Panc1 (cell line): ENCODE data around the gene LRRC25. TPM values are rescaled to one million over a fixed set of nuclear protein-coding genes. Genes with fewer than 3 reads are reported as not detected.
A peak's percentile ranks its signal among the peaks of the same experiment; 100 is the strongest.

Experiments used
- ATAC-seq: fragments of 200-7000 bp; cut with Tn5 transposase; 2 replicates; pipeline ENCODE4 v1.9.1; 2020; ENCODE audit warnings: mild to moderate bottlenecking, moderate library complexity
- BruUV-seq: library from RNA; stranded (reverse); fragments of 400-500 nt; replicated peaks from 2 replicates; lab custom pipeline; 2021; lab: Mats Ljungman, UMichigan
- CTCF ChIA-PET: fragments of 300-600 bp; sonication (Branson Sonifier 250); formaldehyde crosslinking; loops from one replicate; lab custom pipeline; 2022; ENCODE audit warnings: antibody characterized with exemption; lab: Charles Lee
- POLR2A ChIA-PET: fragments of 300-600 bp; sonication (Branson Sonifier 250); formaldehyde crosslinking; loops from one replicate; lab custom pipeline; 2022; ENCODE audit warnings: antibody characterized with exemption; lab: Charles Lee
- DNase-seq: peaks from one replicate; pipeline ENCODE4 v3.0.0-alpha.2; 2010; ENCODE audit warnings: low read depth, low spot score
- H3K27ac ChIP-seq: 2 replicates; pipeline ENCODE4 v1.5.1; 2011; ENCODE audit warnings: mild to moderate bottlenecking, low read length, inconsistent platforms
- H3K27me3 ChIP-seq: fragments of 200-500 bp; sonication (Bioruptor generic); 2 replicates; pipeline ENCODE4 v1.6.0; 2014; ENCODE audit warnings: low read length, inconsistent platforms; ENCODE audit not compliant: control insufficient read depth, insufficient read depth
- H3K36me3 ChIP-seq: fragments of 200-500 bp; sonication (Bioruptor generic); 2 replicates; pipeline ENCODE4 v1.5.1; 2014; ENCODE audit warnings: inconsistent platforms, mild to moderate bottlenecking, low read length, moderate library complexity; ENCODE audit not compliant: control insufficient read depth, insufficient read depth
- H3K4me1 ChIP-seq: 2 replicates; pipeline ENCODE4 v1.5.1; 2011; ENCODE audit warnings: inconsistent platforms, mild to moderate bottlenecking, low read length, moderate library complexity; ENCODE audit not compliant: control insufficient read depth, insufficient read depth
- H3K4me3 ChIP-seq, 2 experiments: 2 replicates each; pipeline ENCODE4 v1.5.1; 2011 to 2012; ENCODE audit warnings: low read depth in 2 of 2, low read length in 2 of 2, mild to moderate bottlenecking in 2 of 2, inconsistent platforms in 1 of 2, moderate library complexity in 1 of 2
- H3K9me3 ChIP-seq: fragments of 200-500 bp; sonication (Bioruptor generic); 2 replicates; pipeline ENCODE4 v1.5.1; 2014; ENCODE audit warnings: low read depth, mild to moderate bottlenecking, inconsistent platforms, low read length, moderate library complexity; ENCODE audit not compliant: control insufficient read depth, insufficient read depth
- CTCF ChIP-seq: fragments of 450-650 bp; IDR thresholded peaks from 2 replicates; pipeline ENCODE4 v1.5.1; 2017; ENCODE audit warnings: mild to moderate bottlenecking
- POLR2AphosphoS5 ChIP-seq: IDR thresholded peaks from 2 replicates; pipeline ENCODE4 v1.6.1; 2012; ENCODE audit warnings: mild to moderate bottlenecking, low read depth, low read length, moderate library complexity
- REST ChIP-seq, 2 experiments: IDR thresholded peaks; 2 replicates each; pipeline ENCODE4 v1.6.1; 2011 to 2012; ENCODE audit warnings: low read depth in 2 of 2, control low read depth in 1 of 2, low read length in 1 of 2, mild to moderate bottlenecking in 1 of 2, moderate library complexity in 1 of 2; ENCODE audit not compliant: insufficient read depth in 1 of 2
- SIN3A ChIP-seq: IDR thresholded peaks from 2 replicates; pipeline ENCODE4 v1.6.1; 2012; ENCODE audit warnings: low read depth, mild to moderate bottlenecking, low read length, moderate library complexity, borderline replicate concordance; ENCODE audit not compliant: insufficient read depth
- TCF7L2 ChIP-seq: IDR thresholded peaks from 2 replicates; pipeline ENCODE4 v1.6.1; 2011; ENCODE audit warnings: mild to moderate bottlenecking, low read depth, low read length, inconsistent platforms
- in situ Hi-C: cut with HindIII; loops from 2 replicates; pipeline ENCODE4 v1.10.0; 2016; ENCODE audit warnings: low sequenced_read_pairs, low pct_unique_long_range_greater_than_20kb
- intact Hi-C: fragments of 100-400 bp; cut with micrococcal nuclease; formaldehyde crosslinking; loops from one replicate; pipeline ENCODE4 v1.10.0; 2022; ENCODE audit not compliant: unreplicated experiment
- total RNA-seq: library from RNA; stranded (reverse); gene quantifications from one replicate; pipeline ENCODE4 v1.2.1, GENCODE V29; 2021; ENCODE audit not compliant: unreplicated experiment

Gene LRRC25
- total RNA-seq, 1 experiment from 2014 or later: 0.15 TPM

GRCh38 chr19:18348171-18348570, 49.3 kb downstream of the LRRC25 start:
- ATAC-seq: no peak
- POLR2A ChIA-PET: no interaction called here

GRCh38 chr19:18346091-18346490, 51.3 kb downstream of the LRRC25 start:
- BruUV-seq: no TSS peak
- no peaks in the 10 kb centered on the region for H3K9me3 ChIP-seq
- no peak; the same call in 1 of the 2 replicates for ATAC-seq
- in situ Hi-C loops: no loop called here
- H3K4me1 ChIP-seq: peaks cover 5% of the 10 kb centered on the region; the same call in 1 of the 2 replicates
- TF ChIP-seq TCF7L2 (no peak), CTCF (no peak), REST (IDR thresholded peaks at IDR 0.05; ENCODE audit: insufficient read depth in 1 of 2, low read depth in 2 of 2, low read length in 1 of 2) (no peak), SIN3A (no peak)
- no peak overlapping the region for H3K27ac ChIP-seq
- ChIA-PET CTCF (interaction anchor here (0.6 kb wide), 1 partner anchor 22 kb away, joined by 7 read pairs; no protein-coding TSS in a partner anchor), POLR2A (no interaction called here)
- intact Hi-C loops: no loop called here
- no peak overlapping the region for H3K4me3 ChIP-seq
- DNase-seq: no peak
- H3K36me3 ChIP-seq: no peaks in the 10 kb centered on the region
- no peaks in the 10 kb centered on the region for H3K27me3 ChIP-seq

More at GRCh38 chr19:18348171-18348570, 49.3 kb downstream of the LRRC25 start:
- no peaks in the 10 kb centered on the region for H3K9me3 ChIP-seq
- intact Hi-C loops (loop anchor here (2.0 kb wide), 1 partner anchor 63 kb away; no protein-coding TSS in a partner anchor), in situ Hi-C loops (no loop called here)
- H3K27me3 ChIP-seq: no peaks in the 10 kb centered on the region
- H3K4me1 ChIP-seq: no peaks in the 10 kb centered on the region
- no peaks in the 10 kb centered on the region for H3K36me3 ChIP-seq
- no peak for DNase-seq
- TF ChIP-seq POLR2AphosphoS5 (no peak), TCF7L2 (no peak), REST (IDR thresholded peaks at IDR 0.05; ENCODE audit: insufficient read depth in 1 of 2, low read depth in 2 of 2, low read length in 1 of 2) (no peak)
- H3K27ac ChIP-seq: peak overlapping the region; percentile 72; the same call in 1 of the 2 replicates
- CTCF ChIA-PET: interaction anchor here (0.7 kb wide), 1 partner anchor 75 kb away, joined by 3 read pairs; no protein-coding TSS in a partner anchor
- BruUV-seq: no TSS peak
- no peak overlapping the region for H3K4me3 ChIP-seq
